Heart right ventricle (tissue), 16 donors: ENCODE data around the gene PELI3. TPM values are rescaled to one million over a fixed set of nuclear protein-coding genes. Genes with fewer than 3 reads are reported as not detected.

Source experiments
- ATAC-seq, 8 donors: fragments of 200-7000 bp; cut with Tn5 transposase; one replicate each; pipeline ENCODE4 v1.9.1; 2020; ENCODE audit warnings: mild to moderate bottlenecking in 8 of 8, moderate library complexity in 8 of 8, moderate number of reproducible peaks in 1 of 8
- DNase-seq, 2 donors: peaks; one replicate each; pipeline ENCODE4 v3.0.0-alpha.2; 2020
- H3K27ac ChIP-seq, 10 donors: fragments of 200-600 bp; sonication (generic) in 2 of 10; one replicate each; pipeline versions ENCODE4 v1.5.0 to v1.8.0; 2020 to 2022; ENCODE audit warnings: mild to moderate bottlenecking in 3 of 10
- H3K27me3 ChIP-seq, 7 donors: fragments of 200-600 bp; one replicate each; pipeline ENCODE4 v1.8.0; 2021 to 2022; ENCODE audit warnings: mild to moderate bottlenecking in 2 of 7
- H3K36me3 ChIP-seq, 9 donors: fragments of 200-600 bp; sonication (generic) in 1 of 9; one replicate each; pipeline versions ENCODE4 v1.5.0 to v1.8.0; 2020 to 2022; ENCODE audit warnings: mild to moderate bottlenecking in 2 of 9
- H3K4me1 ChIP-seq, 9 donors: fragments of 200-600 bp; sonication (generic) in 1 of 9; one replicate each; pipeline versions ENCODE4 v1.5.0 to v1.8.0; 2020 to 2022; ENCODE audit warnings: mild to moderate bottlenecking in 4 of 9
- H3K4me3 ChIP-seq, 10 donors: fragments of 200-600 bp; sonication (generic) in 2 of 10; one replicate each; pipeline versions ENCODE4 v1.5.0 to v1.8.0; 2020 to 2022; ENCODE audit warnings: mild to moderate bottlenecking in 7 of 10, moderate library complexity in 2 of 10
- H3K9me3 ChIP-seq, 11 donors: fragments of 200-600 bp in 10 of 11; sonication (generic) in 2 of 11; one replicate each; pipeline versions ENCODE4 v1.5.0 to v1.8.0; 2013 to 2022; ENCODE audit warnings: mild to moderate bottlenecking in 2 of 11, control low read depth in 1 of 11, moderate library complexity in 1 of 11
- CTCF ChIP-seq, 9 donors: fragments of 200-600 bp; sonication (generic) in 2 of 9; IDR thresholded peaks; one replicate each; pipeline versions ENCODE4 v1.5.0 to v1.8.0; 2021 to 2022; ENCODE audit warnings: antibody characterized with exemption in 9 of 9, mild to moderate bottlenecking in 5 of 9, moderate library complexity in 1 of 9
- WGBS, 2 donors: extraction: QIAGEN DNeasy Blood & Tissue Kit; methylation state at CpG; one replicate each; pipeline ENCODE4 v1.1.7; 2013; ENCODE audit warnings: inconsistent platforms in 1 of 2; 5-methylcytosine and 5-hydroxymethylcytosine counted together
- intact Hi-C, 10 donors: fragments of 100-400 bp; cut with DNase I; formaldehyde crosslinking; loops; one replicate each; pipeline versions ENCODE4 v1.11.1 to v1.14.2; 2022
- polyA plus RNA-seq, 2 donors: library from polyadenylated mRNA; stranded (reverse); fragments of 200-250 nt; gene quantifications; one replicate each; pipeline ENCODE4 v1.2.3, GENCODE V29; 2013
- total RNA-seq, 10 donors: library from RNA; stranded (reverse); fragmentation: NEBNext Ultra II Directional in 3 of 10; extraction: Animal tissue kit (Norgen Biotek cat#: 25700) in 3 of 10; gene quantifications; one replicate each; pipeline versions ENCODE4 v1.2.1 to v1.2.4, GENCODE V29; 2021 to 2023
- donor health status: Arrhythmogenic right ventricular cardiomyopathy.
- donor health status: ischemic (EF 13 %, LVEDD 7.1; RV severe dilation, severe dysfunction).
- donor health status: healthy with polysubstance abuse.
- donor health status: DM: no; HTN: yes; CAD: no.
- donor health status: DM: no; HTN: no; CAD: no.
- donor health status: ischemic (EF 25% LVEDD 6.9; RV normal size, moderate dysfunction).
- donor health status: ischemic (EF 25% LVEDD 5.7; RV mildly dilated, moderate dysfunction).
- donor health status: healthy.
- donor health status: DM: yes; HTN: yes; CAD: no.
- donor health status: Ischemic cardiomyopathy.
- donor health status: ischemic (EF 35%, LVEDD 5.7; RV mildly dilated, moderate dysfunction).
- donor health status: nonischemic (EF 11% LVEDD 7.7; RV severe dilation, severe dysfunction).
- donor health status: DM: yes; HTN: yes; CAD: no.
- donor health status: PGD.
- donor health status: ischemic (EF 29% LVEDD 5.4; RV normal size, mild dysfunction).
- donor health status: nonischemic (EF 23%, LVEDD 6.1; RV moderate dilation, normal function).

Gene PELI3
- total and polyA plus RNA-seq, 12 donors: 3.5 to 10.9 (median 6.5) TPM

- WGBS, 2 donors: 92 to 94% methylated on average over 11 of the region's 11 CpGs
- no peak for ATAC-seq
- intact Hi-C loops: no loop called here
- Histone ChIP-seq H3K4me3 (no peak overlapping the region), H3K36me3 (peaks cover 0 to 68% (median 11%) of the 10 kb centered on the region in 9 donors), H3K4me1 (peaks cover 0 to 5% (median under 1%) of the 10 kb centered on the region in 9 donors), H3K27me3 (no peaks in the 10 kb centered on the region), H3K27ac (no peak overlapping the region), H3K9me3 (no peaks in the 10 kb centered on the region)
- no peak for DNase-seq
- TF ChIP-seq CTCF (IDR thresholded peaks at IDR 0.05): no peak
These were observed 6.5 kb downstream of the PELI3 start for GRCh38 chr11:66473167-66473566.

GRCh38 chr11:66473608-66474515 lies 7.2 kb downstream of the PELI3 start:
- Histone ChIP-seq H3K4me1 (peaks cover 0 to 8% (median 1%) of the 10 kb centered on the region in 9 donors), H3K4me3 (no peak overlapping the region), H3K27ac (no peak overlapping the region), H3K36me3 (peaks cover 0 to 68% (median 11%) of the 10 kb centered on the region in 9 donors), H3K9me3 (no peaks in the 10 kb centered on the region), H3K27me3 (no peaks in the 10 kb centered on the region)
- DNase-seq: no peak
- 91 to 94% methylated on average over 20 of the region's 20 CpGs for WGBS, 2 donors
- no peak for TF ChIP-seq CTCF (IDR thresholded peaks at IDR 0.05)
- no peak for ATAC-seq
- intact Hi-C loops: no loop called here

- TF ChIP-seq CTCF (IDR thresholded peaks at IDR 0.05): no peak
- Histone ChIP-seq H3K36me3 (peaks cover 0 to 61% (median 11%) of the 10 kb centered on the region in 9 donors), H3K9me3 (no peaks in the 10 kb centered on the region), H3K4me3 (no peak overlapping the region), H3K27ac (no peak overlapping the region), H3K27me3 (no peaks in the 10 kb centered on the region), H3K4me1 (peaks cover 0 to 15% (median 12%) of the 10 kb centered on the region in 9 donors)
- ATAC-seq (no peak), DNase-seq (no peak)
- intact Hi-C loops: loop anchor here in 1 of 10 donors (5.0 kb wide), 1 partner anchor 68 kb away; no protein-coding TSS in a partner anchor
- 95% methylated on average over 44 of the region's 44 CpGs for WGBS, 2 donors
These were observed 8.9 kb downstream of the PELI3 start for GRCh38 chr11:66475349-66476172.

DNA sequence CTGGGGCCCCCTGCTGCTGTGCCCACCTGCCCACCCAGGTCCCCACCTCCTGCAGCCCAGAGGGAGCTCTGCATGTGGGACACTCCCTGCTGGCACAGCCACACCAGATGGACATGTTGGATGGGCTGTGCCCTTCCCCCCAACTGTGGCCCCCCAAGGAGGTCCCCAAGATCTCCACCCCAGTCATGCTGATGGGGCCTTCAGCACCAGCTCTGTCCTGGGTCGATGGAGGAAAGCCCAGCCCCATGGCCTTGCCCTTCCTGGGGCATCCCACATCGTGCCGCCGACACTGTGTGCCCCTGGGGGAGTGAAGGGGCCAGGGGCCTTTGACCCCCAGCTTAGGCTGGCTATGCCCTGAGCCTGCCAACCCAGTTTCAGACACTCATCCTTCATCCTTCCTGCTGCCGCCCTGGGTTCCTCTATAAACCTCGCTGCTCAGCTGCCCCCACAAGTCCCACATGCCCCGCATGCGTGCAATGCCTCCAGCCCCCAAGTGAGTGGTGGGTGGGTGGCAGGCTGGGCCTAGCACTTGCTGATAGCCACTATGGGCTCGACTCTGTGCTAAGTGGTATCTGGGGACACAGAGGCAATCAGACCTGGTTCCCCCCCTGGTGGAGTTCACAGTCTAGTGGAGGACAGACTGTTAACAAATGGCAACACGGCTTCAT lies 9.6 kb downstream of the PELI3 start:
- Histone ChIP-seq H3K27ac (no peak overlapping the region), H3K36me3 (peaks cover 0 to 54% (median 11%) of the 10 kb centered on the region in 9 donors), H3K4me1 (peaks cover 0 to 22% (median 17%) of the 10 kb centered on the region in 9 donors), H3K9me3 (no peaks in the 10 kb centered on the region), H3K27me3 (no peaks in the 10 kb centered on the region), H3K4me3 (no peak overlapping the region)
- TF ChIP-seq CTCF (IDR thresholded peaks at IDR 0.05): no peak
- WGBS, 2 donors: 79 to 82% methylated on average over 10 of the region's 10 CpGs
- no peak for ATAC-seq
- DNase-seq: no peak
- intact Hi-C loops: loop anchor here in 1 of 10 donors (5.0 kb wide), 1 partner anchor 69 kb away; no protein-coding TSS in a partner anchor
